Activated gamma-delta T cell treated with anti-CD3 and anti-CD28 coated beads, Interleukin-2, amount 50 U/mL, for 16 hours (primary cell): ENCODE results near the gene RSPRY1.
"Not testable (repeated sequence)": the region's sequence is repeated elsewhere in the genome, so short reads cannot be mapped to it uniquely, and the experiment has no call there.

Experiments
- DNase-seq: peaks from one replicate; pipeline ENCODE4 v3.0.0-alpha.2; 2020; ENCODE audit warnings: low read depth

Gene RSPRY1

GRCh38 chr16:57255686-57256415 is 69.7 kb downstream of the RSPRY1 start:
- DNase-seq, result no peak

- no peak for DNase-seq
Measured at GRCh38 chr16:57256601-57257395, 70.7 kb downstream of the RSPRY1 start.

- no peak for DNase-seq
Measured at GRCh38 chr16:57257455-57258070, 71.4 kb downstream of the RSPRY1 start.

DNA sequence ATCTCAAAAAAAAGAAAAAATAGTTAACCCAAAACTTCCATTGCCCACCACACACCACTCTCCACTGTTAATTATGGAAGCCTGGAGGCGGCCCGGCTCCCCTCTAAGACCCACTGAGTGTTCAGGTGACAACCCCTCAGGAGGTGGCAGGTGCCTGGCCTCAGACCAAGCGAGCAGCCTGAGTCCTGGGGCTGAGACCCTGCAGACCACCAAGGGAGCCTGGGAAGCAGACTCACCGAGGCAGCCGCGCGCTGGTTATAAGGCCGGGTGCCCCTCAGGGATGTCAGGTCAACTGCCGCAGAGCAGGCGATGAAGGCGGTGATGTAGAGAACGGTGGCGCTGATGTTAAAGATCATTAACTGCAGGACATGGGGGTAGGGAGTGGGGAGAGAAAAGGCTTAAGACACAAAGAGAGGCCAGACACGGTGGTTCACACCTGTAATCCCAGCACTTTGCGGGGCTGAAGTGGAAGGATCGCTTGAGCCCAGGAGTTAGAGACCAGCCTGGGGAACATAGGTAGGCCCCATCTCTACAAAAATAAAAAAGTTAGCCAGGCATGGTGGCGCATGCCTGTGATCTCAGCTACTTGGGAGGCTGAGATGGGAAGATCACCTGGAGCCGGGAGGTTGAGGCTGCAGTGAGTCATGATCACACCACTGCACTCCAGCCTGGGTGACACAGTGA is 72.2 kb downstream of the RSPRY1 start:
- no peak for DNase-seq

GRCh38 chr16:57258910-57259475 is 72.9 kb downstream of the RSPRY1 start:
- DNase-seq, result no peak

GRCh38 chr16:57260294-57260929 is 74.3 kb downstream of the RSPRY1 start:
- DNase-seq, result no peak

DNA sequence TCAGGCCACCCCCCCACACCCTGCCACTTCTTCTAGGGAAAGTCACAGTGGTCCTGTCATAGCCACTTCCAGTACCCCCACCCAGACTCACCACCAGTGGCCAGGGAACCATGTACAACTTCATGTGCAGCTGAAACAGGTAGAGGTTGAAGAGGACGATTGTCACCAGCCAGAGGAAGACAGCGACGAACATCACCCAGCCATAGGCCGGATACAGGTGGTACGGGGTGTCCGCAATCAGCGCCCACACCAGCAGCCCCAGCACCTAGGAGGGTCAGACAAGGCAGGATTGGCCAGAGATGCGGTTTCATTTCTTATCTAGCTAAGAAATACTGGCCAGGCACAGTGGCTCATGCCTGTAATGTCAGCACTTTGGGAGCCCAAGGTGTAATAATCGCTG is 75.7 kb downstream of the RSPRY1 start:
- DNase-seq, result no peak

GRCh38 chr16:57262841-57263540 is 76.9 kb downstream of the RSPRY1 start:
- DNase-seq, result no peak

DNA sequence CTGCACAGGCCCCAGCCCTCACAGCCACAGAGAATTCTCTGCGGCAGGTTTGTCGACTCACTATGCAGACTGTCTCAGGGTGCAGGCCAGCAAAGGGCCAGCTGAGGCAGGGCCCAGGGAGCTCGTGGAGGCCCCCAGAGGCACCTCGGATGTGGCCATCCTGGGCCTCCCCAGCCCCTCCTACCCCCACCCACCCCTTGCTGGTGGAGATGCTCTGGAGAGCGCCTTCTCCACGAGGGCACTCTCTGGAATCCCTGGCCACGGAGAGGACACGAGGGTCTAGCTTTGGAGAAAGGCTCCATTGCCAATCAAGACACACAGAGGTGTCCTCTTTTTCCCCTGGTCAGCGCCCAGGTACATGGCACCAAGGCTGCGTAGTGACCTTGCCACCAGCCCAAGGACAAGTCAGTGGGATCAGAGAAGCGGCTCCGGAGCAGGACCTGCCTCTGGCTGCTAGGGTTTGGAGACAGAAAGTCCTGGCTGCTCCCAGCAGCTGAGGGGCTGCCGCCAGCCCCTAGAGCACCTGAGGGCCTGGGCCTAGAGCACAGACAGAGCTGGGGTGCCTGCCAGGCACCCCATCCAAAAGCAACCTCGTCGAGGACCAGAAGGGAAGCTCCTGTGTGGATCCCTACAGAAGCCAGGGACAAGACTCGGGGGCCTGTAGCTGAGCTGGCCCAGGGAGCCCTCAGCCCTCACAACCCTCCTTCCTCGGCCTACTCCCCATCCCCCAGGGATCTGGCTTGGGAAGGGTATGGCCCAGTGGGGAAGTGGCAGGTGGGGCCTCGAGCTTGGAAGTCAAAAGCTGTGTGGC is 77.6 kb downstream of the RSPRY1 start:
- DNase-seq, result no peak

DNA sequence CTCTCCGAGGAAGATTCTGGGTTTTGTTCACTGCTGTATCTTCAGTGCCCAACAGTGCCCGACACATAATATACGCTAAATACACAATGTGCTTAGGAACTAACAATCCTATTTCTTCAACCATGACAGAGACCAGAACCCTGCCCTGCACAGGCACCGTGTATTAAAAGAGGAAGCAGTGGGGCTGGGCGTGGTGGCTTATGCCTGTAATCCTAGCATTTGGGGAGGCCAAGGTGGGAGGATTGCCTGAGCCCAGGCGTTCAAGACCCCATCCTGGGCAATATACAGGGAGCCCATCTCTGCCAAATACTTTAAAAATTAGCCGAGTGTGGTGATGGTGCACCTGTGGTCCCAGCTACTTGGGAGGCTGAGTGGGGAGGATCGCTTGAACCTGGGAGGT is 78.3 kb downstream of the RSPRY1 start:
- DNase-seq, result no peak

- no peak for DNase-seq
Measured at GRCh38 chr16:57264950-57265371, 78.8 kb downstream of the RSPRY1 start.

- no peak for DNase-seq
Measured at GRCh38 chr16:57265850-57266530, 79.9 kb downstream of the RSPRY1 start.

DNA sequence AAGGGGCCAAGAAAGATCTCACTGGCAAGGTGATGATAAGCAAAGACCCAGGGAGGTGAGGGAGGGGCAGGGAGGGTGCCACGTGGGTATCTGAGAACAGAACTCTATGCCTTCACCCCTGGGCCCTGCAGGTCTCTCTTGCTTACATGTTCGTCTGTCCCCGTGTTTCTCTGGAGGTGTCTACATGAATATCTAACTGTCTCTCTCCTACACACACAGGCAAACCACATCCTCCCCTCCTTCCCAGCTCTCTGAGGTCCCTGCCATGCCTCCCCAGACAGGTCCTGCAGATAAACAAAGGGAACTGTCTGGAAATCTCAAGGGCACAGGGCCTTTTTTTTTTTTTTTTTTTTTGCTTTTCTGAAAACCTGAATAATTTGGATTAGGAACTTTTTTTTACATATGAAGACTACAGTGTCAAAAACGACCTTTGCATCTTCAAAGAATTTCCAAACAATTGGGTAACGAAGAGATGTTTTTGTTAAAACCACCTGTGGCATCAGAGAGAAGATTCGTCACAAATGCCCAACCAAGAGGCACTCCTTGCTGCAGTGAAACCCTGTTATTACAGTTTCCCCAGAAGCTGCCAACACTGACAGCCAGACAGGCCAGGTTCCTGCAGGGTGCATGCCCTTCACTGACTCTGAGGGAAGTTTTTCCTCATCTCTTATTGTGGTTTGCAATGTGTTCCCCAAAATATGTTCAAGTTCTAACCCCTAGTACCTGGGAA is 80.6 kb downstream of the RSPRY1 start:
- no peak for DNase-seq

DNA sequence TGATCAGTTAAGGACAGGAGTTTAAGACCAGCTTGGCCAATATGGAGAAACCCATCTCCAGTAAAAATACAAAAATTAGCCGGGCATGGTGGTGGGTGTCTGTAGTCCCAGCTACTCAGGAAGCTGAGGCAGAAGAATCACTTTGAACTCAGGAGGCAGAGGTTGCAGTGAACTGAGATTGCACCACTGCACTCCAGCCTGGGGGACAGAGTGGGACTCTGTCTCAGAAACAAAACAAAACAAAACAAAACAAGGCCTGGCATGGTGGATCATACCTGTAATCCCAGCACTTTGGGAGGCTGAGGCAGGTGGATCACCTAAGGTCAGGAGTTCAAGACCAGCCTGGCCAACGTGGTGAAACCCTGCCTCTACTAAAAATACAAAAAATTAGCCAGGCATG is 81.2 kb downstream of the RSPRY1 start:
- DNase-seq, result not testable (repeated sequence)

- no peak for DNase-seq
Measured at GRCh38 chr16:57268804-57269800, 83.0 kb downstream of the RSPRY1 start.

DNA sequence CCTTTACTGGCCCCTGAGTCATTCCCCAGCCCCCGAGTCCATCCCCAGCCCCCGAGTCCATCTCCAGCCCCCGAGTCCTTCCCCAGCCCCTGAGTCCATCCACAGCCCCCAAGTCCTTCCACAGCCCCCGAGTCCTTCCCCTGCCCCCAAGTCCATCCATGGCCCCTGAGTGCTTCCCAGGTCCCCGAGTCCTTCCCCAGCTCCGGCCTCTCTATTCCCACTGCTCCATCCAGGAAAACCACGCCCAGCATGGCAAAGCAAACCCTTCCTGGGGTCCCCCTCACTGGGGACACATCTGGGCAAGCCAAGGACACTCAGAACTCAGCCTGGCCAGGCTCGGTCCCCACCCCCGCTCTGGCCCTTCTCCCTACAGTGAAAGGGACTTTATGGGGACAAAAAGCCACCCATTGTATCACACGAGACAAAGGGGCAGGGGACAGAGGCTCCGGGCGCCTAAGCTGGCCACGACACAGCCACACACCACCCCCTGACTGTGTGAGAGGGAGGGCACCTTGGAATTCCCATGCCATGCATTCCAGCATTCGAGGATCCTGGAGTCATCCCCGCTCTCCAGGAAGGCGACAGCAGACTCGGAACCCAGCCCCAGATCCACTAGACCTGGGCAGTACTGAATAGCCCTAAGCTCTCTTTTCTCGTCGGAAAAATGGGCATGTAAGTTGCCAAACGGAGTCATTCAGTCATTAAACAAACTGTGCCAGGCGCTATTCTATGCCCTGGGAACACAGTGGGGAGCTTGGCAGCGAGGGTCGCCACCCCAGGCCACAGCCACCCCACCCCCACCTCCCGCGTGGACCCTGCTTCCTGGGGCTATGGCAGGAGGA is 84.3 kb downstream of the RSPRY1 start:
- DNase-seq, result no peak

DNA sequence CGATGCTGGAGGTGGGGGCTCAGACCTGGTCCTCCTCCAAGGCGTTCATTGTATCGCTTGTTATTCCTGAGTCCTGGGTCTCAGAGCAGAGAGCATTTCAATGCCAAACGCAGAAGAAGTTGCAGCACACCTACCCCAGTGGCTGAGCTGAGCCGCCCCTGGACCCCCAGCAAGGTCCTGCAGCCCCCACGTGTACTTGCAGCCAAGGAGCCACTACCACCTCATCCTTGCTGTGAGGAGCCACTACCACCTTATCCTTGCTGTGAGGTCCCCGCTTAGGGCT is 84.9 kb downstream of the RSPRY1 start:
- DNase-seq, result no peak
